Astrocyte (in vitro differentiated cells and primary cell): ENCODE results near the gene HINT1. TPM values are rescaled to one million over a fixed set of nuclear protein-coding genes. Genes with fewer than 3 reads are reported as not detected.

Source experiments
- DNase-seq: peaks from one replicate; pipeline ENCODE4 v3.0.0-alpha.2; 2010; ENCODE audit warnings: low read depth
- FAIRE-seq: peaks from 2 replicates; lab custom pipeline; 2011; peaks lifted over from hg19 to GRCh38; lab: Jason Lieb, UNC
- H2AFZ ChIP-seq: 2 replicates; pipeline ENCODE4 v1.6.0; 2012; ENCODE audit warnings: low read depth, low read length, inconsistent platforms
- H3K27ac ChIP-seq: 2 replicates; pipeline ENCODE4 v1.5.1; 2011; ENCODE audit warnings: low read depth, low read length, inconsistent platforms
- H3K27me3 ChIP-seq: 2 replicates; pipeline ENCODE4 v1.6.0; 2011; ENCODE audit warnings: low read length, inconsistent platforms; ENCODE audit not compliant: insufficient read depth
- H3K36me3 ChIP-seq: 2 replicates; pipeline ENCODE4 v1.5.1; 2011; ENCODE audit warnings: low read length, inconsistent platforms; ENCODE audit not compliant: insufficient read depth
- H3K4me1 ChIP-seq: 2 replicates; pipeline ENCODE4 v1.5.1; 2011; ENCODE audit warnings: low read length, inconsistent platforms; ENCODE audit not compliant: insufficient read depth
- H3K4me2 ChIP-seq: 2 replicates; pipeline ENCODE4 v1.6.0; 2012; ENCODE audit warnings: low read length, inconsistent platforms
- H3K4me3 ChIP-seq: 2 replicates; pipeline ENCODE4 v1.5.1; 2011; ENCODE audit warnings: low read depth, mild to moderate bottlenecking, low read length, inconsistent platforms; ENCODE audit not compliant: insufficient read depth
- H3K79me2 ChIP-seq: 2 replicates; pipeline ENCODE4 v1.6.0; 2012; ENCODE audit warnings: mild to moderate bottlenecking, low read length, inconsistent platforms; ENCODE audit not compliant: insufficient read depth
- H3K9ac ChIP-seq: 2 replicates; pipeline ENCODE4 v1.6.0; 2012; ENCODE audit warnings: mild to moderate bottlenecking, low read length, inconsistent platforms
- H3K9me3 ChIP-seq: 2 replicates; pipeline ENCODE4 v1.5.1; 2012; ENCODE audit warnings: low read depth, mild to moderate bottlenecking, low read length, inconsistent platforms; ENCODE audit not compliant: insufficient read depth
- H4K20me1 ChIP-seq: 2 replicates; pipeline ENCODE4 v1.6.0; 2012; ENCODE audit warnings: low read length, inconsistent platforms; ENCODE audit not compliant: insufficient read depth
- H3K27ac Mint-ChIP-seq: one replicate; pipeline ENCODE4 v1.8.0; 2021; ENCODE audit warnings: mild to moderate bottlenecking, mixed read lengths; ENCODE audit not compliant: unreplicated experiment
- H3K27me3 Mint-ChIP-seq: one replicate; pipeline ENCODE4 v1.8.0; 2021; ENCODE audit warnings: low read depth, mixed read lengths; ENCODE audit not compliant: unreplicated experiment
- H3K36me3 Mint-ChIP-seq: one replicate; pipeline ENCODE4 v1.8.0; 2021; ENCODE audit warnings: low read depth, mixed read lengths; ENCODE audit not compliant: unreplicated experiment
- H3K4me1 Mint-ChIP-seq: one replicate; pipeline ENCODE4 v1.8.0; 2021; ENCODE audit warnings: low read depth, mixed read lengths; ENCODE audit not compliant: unreplicated experiment
- H3K4me3 Mint-ChIP-seq: one replicate; pipeline ENCODE4 v1.8.0; 2021; ENCODE audit warnings: mild to moderate bottlenecking, moderate library complexity, mixed read lengths; ENCODE audit not compliant: unreplicated experiment
- H3K9me3 Mint-ChIP-seq: one replicate; pipeline ENCODE4 v1.8.0; 2021; ENCODE audit warnings: mild to moderate bottlenecking, mixed read lengths; ENCODE audit not compliant: unreplicated experiment
- CTCF ChIP-seq: IDR thresholded peaks from 2 replicates; pipeline ENCODE4 v1.5.1; 2011; ENCODE audit warnings: low read depth, mild to moderate bottlenecking, inconsistent platforms, low read length, moderate library complexity; ENCODE audit not compliant: insufficient read depth
- EZH2 ChIP-seq: IDR thresholded peaks from 2 replicates; pipeline ENCODE4 v1.6.1; 2012; ENCODE audit warnings: mild to moderate bottlenecking, low read length, inconsistent platforms; ENCODE audit not compliant: insufficient read depth
- total RNA-seq: library from RNA; stranded (reverse); gene quantifications from 2 replicates; pipeline ENCODE4 v1.2.1, GENCODE V29; 2021

Gene HINT1
- total RNA-seq, 1 donor from 2014 or later: 243 TPM

GRCh38 chr5:131209506-131210150, 44.6 kb upstream of the HINT1 start:
- H2AFZ ChIP-seq: no peak overlapping the region
- H3K27ac ChIP-seq: no peak overlapping the region
- TF ChIP-seq EZH2: no peak
- no peak for TF ChIP-seq CTCF

GRCh38 chr5:131209175-131209505, 44.1 kb upstream of the HINT1 start:
- H3K9me3 Mint-ChIP-seq: no peaks in the 10 kb centered on the region
- Histone ChIP-seq H3K27ac (no peak overlapping the region), H3K4me3 (no peak overlapping the region), H3K9me3 (no peaks in the 10 kb centered on the region), H3K36me3 (no peaks in the 10 kb centered on the region), H3K4me1 (no peaks in the 10 kb centered on the region), H3K27me3 (no peaks in the 10 kb centered on the region), H3K4me2 (no peak overlapping the region), H2AFZ (no peak overlapping the region), H4K20me1 (no peaks in the 10 kb centered on the region), H3K79me2 (no peaks in the 10 kb centered on the region), H3K9ac (no peak overlapping the region)
- H3K36me3 Mint-ChIP-seq: no peaks in the 10 kb centered on the region
- H3K4me1 Mint-ChIP-seq: peaks cover 2% of the 10 kb centered on the region
- no peak overlapping the region for H3K4me3 Mint-ChIP-seq
- TF ChIP-seq EZH2 (no peak), CTCF (no peak)
- DNase-seq (no peak), FAIRE-seq (no peak)
- H3K27me3 Mint-ChIP-seq: peaks cover 3% of the 10 kb centered on the region
- H3K27ac Mint-ChIP-seq: no peak overlapping the region

More at GRCh38 chr5:131209506-131210150, 44.6 kb upstream of the HINT1 start:
- Histone ChIP-seq H3K79me2 (no peaks in the 10 kb centered on the region), H4K20me1 (no peaks in the 10 kb centered on the region), H3K36me3 (no peaks in the 10 kb centered on the region), H3K4me1 (no peaks in the 10 kb centered on the region), H3K4me2 (no peak overlapping the region), H3K9me3 (no peaks in the 10 kb centered on the region), H3K27me3 (no peaks in the 10 kb centered on the region), H3K9ac (no peak overlapping the region), H3K4me3 (no peak overlapping the region)
- peaks cover 3% of the 10 kb centered on the region for H3K27me3 Mint-ChIP-seq
- H3K4me3 Mint-ChIP-seq: no peak overlapping the region
- peaks cover 2% of the 10 kb centered on the region for H3K4me1 Mint-ChIP-seq
- H3K36me3 Mint-ChIP-seq: no peaks in the 10 kb centered on the region
- H3K9me3 Mint-ChIP-seq: no peaks in the 10 kb centered on the region
- FAIRE-seq: no peak
- H3K27ac Mint-ChIP-seq: no peak overlapping the region
- no peak for DNase-seq

GRCh38 chr5:131206772-131207171, 41.7 kb upstream of the HINT1 start:
- no peak for FAIRE-seq
- TF ChIP-seq EZH2 (no peak), CTCF (no peak)

More at GRCh38 chr5:131206772-131207171, 41.7 kb upstream of the HINT1 start:
- no peaks in the 10 kb centered on the region for H3K9me3 Mint-ChIP-seq
- no peaks in the 10 kb centered on the region for H3K36me3 Mint-ChIP-seq
- no peaks in the 10 kb centered on the region for H3K79me2 ChIP-seq
- no peak overlapping the region for H2AFZ ChIP-seq
- no peak overlapping the region for H3K4me3 ChIP-seq
- H3K4me1 Mint-ChIP-seq: no peaks in the 10 kb centered on the region
- H3K27me3 Mint-ChIP-seq: peaks cover 3% of the 10 kb centered on the region
- no peaks in the 10 kb centered on the region for H3K27me3 ChIP-seq
- no peaks in the 10 kb centered on the region for H3K9me3 ChIP-seq
- no peaks in the 10 kb centered on the region for H3K4me1 ChIP-seq
- no peak for DNase-seq
- no peaks in the 10 kb centered on the region for H3K36me3 ChIP-seq
- H4K20me1 ChIP-seq: no peaks in the 10 kb centered on the region
- H3K4me3 Mint-ChIP-seq: no peak overlapping the region
- H3K27ac Mint-ChIP-seq: no peak overlapping the region
- no peak overlapping the region for H3K27ac ChIP-seq
- no peak overlapping the region for H3K9ac ChIP-seq
- no peak overlapping the region for H3K4me2 ChIP-seq
